OCI-LY1 (cell line): ENCODE results near the gene COL16A1.

Experiments
- CTCF ChIP-seq: fragments of 200-600 bp; sonication (generic), shearing (Covaris generic); IDR thresholded peaks from 2 replicates; pipeline ENCODE4 v1.5.1; 2017; ENCODE audit warnings: mild to moderate bottlenecking, antibody characterized with exemption, low read length, moderate library complexity, mixed read lengths
- EZH2 ChIP-seq: fragments of 200-600 bp; sonication (generic), shearing (Covaris generic); IDR thresholded peaks from 2 replicates; pipeline ENCODE4 v1.8.0; 2017; ENCODE audit warnings: borderline replicate concordance, mixed run types, mild to moderate bottlenecking, antibody characterized with exemption, low read length, moderate library complexity, mixed read lengths

GRCh38 chr1:31668303-31668883 lies 35.4 kb downstream of the COL16A1 start:
- TF ChIP-seq CTCF (no peak), EZH2 (no peak)
